ENCODE data around the gene HSFX3. TPM values are rescaled to one million over a fixed set of nuclear protein-coding genes. Genes with fewer than 3 reads are reported as not detected.
"Not testable (repeated sequence)": the region's sequence is repeated elsewhere in the genome, so short reads cannot be mapped to it uniquely, and the experiment has no call there.

The HSFX3 gene
- total RNA-seq, 2 donors from 2014 or later: not detected

DNA sequence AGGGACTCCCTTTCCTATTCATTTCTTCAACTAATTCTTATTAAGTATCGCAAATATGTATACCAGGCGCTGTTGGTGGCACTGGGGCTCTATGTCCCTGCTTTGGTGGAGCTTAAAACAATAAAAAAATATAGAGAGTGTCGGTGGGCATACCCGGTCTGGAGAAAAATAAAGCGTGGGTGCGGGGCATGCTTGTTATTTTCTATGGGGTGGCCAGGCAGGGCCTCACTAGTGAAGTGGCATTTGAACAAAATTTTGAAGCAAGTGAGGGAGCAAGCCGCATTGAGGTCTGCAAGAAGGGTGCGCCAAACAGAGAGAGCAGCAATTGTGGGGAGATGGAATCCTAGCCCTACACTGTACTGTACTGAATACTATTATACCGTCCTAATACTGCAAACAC is 44.1 kb downstream of the HSFX3 start:
- DNase-seq (ENCODE audit: low spot score in 2 of 2) (no peak), ATAC-seq (no peak)
- peaks cover 0 to 9% of the 10 kb centered on the region in 2 donors for H3K36me3 Mint-ChIP-seq
- peak overlapping the region; percentile 99 to 100 for H3K27ac Mint-ChIP-seq
- H3K9me3 Mint-ChIP-seq: no peaks in the 10 kb centered on the region

DNA sequence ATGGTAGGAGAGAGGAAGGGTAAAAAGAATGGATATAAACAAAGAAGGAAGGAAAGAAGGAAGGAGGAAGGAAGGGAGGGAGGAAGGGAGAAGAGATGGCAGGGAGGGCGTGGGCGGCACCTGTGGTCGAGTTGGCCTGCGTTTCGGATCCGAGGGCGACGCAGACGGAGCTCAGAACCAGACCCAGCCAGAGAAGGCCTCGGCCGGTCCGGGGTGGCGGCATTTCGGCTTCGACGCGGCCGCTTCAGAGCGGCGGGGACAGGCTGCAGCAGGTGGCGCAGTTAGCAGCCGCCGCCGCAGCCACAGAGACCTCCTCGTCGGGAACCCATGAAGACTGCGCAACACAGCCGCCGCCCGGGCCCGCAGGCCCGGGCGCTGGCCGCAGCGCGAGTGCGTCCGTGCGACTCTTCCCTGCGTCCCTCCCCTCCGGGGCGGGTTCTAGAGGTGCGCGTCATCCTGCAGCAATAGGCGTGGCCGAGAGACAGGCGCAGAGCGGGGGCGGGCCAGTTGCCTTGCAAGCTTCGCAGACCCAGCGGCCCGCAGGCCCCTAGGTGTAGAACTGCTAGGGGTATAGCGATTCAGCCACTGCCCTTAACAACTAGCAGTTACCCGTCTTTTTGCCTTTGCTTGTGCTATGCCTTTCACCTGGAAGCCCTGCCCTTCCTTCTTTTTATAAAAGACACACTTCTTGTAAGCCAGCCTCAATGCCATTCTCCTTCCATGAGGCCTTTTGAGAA is 44.6 kb downstream of the HSFX3 start, which contains the start of gene IDS:
IDS (minus strand) TSS at position 392 of the 737 bp plus-strand sequence; CDS start at position 223, 169 bp downstream.
- Mint-ChIP-seq H3K36me3 (peaks cover 5 to 9% of the 10 kb centered on the region in 2 donors), H3K9me3 (no peaks in the 10 kb centered on the region), H3K27ac (peak within 1 kb of the TSS; percentile 99 to 100)
- peak; percentile 75 for ATAC-seq
- DNase-seq (ENCODE audit: low spot score in 2 of 2): peak; percentile 78 to 82

DNA sequence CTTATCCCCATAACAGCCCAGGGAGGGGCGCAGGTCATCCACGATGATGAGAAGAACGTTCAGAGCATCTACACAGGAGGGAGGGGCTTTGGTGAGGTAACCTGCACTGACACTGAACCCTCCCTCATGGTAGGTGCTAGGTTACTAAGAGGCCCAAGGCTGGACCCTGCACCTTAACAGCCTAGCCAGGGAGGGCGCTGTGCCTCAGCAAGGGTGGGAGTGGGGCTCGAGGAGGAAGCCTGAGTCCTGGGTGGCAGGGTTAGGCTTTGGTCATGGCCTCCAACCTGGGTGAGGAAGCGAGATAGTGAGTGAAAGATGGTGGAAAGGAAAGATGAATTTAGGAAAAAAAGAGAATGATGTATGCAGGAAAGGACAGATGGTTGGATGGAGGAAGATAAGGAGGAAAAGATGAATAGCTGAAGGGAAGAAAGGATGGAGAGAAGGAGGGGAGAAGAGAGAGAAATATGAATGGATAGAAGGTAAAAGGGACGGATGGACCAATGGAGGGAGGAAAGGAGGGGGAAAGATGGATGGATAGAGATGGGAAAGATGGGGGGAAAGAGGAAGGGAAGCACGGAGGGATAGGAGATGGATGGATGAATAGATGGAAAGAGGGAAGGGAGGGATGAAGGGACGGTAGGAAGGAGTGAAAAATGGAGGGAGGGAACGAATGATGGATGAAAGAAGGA is 45.4 kb downstream of the HSFX3 start:
- DNase-seq (ENCODE audit: low spot score in 2 of 2) (peak; percentile 61 to 74), ATAC-seq (peak; percentile 36 to 69)
- Mint-ChIP-seq H3K27ac (peak overlapping the region; percentile 99 to 100), H3K36me3 (peaks cover 9% of the 10 kb centered on the region in 2 donors), H3K9me3 (no peaks in the 10 kb centered on the region)

DNA sequence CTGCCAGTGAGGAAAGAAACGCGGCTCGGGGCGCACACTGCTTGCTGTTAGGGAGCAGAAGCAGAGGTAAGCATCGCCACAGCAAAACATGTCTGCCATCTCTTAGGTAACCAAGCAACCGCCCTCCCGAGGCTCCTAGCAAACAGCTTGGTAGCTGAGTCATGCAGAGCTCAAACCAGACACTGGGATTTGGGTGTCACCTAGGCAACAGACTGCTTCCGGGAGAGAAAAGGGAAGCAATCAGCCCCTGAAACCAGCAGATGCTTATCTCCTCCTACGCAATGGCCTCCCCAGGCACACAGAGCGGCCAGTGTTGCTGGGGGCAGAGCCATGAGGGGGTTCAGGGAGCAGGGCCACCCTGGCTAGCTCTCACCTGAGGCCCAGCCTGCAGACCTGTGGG is 46.3 kb downstream of the HSFX3 start:
- ATAC-seq: peak; percentile 72 to 77
- H3K36me3 Mint-ChIP-seq, H3K9me3 Mint-ChIP-seq: not testable (repeated sequence)
- H3K27ac Mint-ChIP-seq: peak overlapping the region; percentile 44 to 99
- peak; percentile 43 to 76 for DNase-seq (ENCODE audit: low spot score in 2 of 2)

DNA sequence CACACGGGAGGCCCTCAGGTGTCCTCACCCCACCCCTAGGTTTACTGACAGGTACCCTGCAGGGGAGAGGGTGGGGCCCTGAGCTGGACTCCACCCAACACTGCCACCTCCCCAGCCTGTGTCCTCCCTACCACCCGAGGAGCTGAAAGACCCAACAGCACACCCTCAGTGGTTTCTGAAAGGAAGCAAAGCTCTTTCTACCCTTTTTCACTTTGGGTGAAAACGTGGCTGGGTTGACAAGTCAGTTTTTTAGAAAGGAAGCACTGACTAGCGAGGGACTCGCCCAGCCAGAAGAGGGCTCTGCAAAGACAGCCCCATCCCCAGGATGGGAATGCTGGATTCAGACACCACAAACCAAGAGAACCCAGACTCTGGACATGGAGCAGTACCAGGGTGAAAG is 46.8 kb downstream of the HSFX3 start:
- not testable (repeated sequence) for H3K9me3 Mint-ChIP-seq; ATAC-seq; H3K36me3 Mint-ChIP-seq; DNase-seq (ENCODE audit: low spot score in 2 of 2)
- peak overlapping the region; percentile 22 to 99 for H3K27ac Mint-ChIP-seq

DNA sequence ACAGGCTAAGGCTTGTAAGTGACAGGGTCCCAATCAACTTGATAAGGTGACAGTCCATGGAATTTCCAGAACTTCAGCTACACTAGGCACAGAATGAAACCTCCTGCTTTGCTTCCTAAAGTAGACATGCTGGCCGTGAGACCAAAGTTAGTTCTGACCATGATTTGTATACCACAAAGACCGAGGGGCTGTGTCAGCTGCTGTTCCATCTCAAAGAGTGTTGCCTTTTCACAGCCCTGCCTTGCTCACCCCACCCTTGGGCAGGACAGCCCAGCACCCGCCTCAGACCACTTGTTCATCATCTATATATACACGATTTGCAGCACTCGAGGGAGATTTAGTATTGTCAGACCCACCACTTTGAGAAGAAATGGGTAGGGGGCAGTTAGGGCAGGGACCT is 50.0 kb downstream of the HSFX3 start:
- no peak for ATAC-seq
- no peaks in the 10 kb centered on the region for H3K9me3 Mint-ChIP-seq
- peak overlapping the region in 1 of 2 donors; percentile 78 for H3K27ac Mint-ChIP-seq
- H3K36me3 Mint-ChIP-seq: peaks cover 9% of the 10 kb centered on the region in 2 donors
- DNase-seq (ENCODE audit: low spot score in 2 of 2): no peak

DNA sequence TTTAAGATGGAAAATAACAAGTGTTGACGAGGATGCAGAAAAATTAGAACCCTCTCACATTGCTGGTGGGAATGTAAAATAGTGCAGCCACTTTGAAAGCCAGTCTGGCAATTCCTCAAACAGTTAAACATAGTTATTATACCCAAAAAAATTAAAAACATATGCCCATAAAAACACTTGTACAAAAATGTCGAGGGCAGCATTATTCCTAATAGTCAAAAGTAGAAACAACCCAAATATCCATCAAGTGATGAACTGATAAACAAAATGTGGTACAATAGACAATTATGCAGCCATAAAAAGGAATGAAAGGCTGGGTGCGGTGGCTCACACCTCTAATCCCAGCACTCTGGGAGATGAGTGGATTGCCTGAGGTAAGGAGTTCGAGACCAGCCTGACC is 51.0 kb downstream of the HSFX3 start:
- H3K9me3 Mint-ChIP-seq: no peaks in the 10 kb centered on the region
- no peak for ATAC-seq

More for the DNA sequence above, 51.0 kb downstream of the HSFX3 start:
- no peak for DNase-seq (ENCODE audit: low spot score in 2 of 2)
- no peak overlapping the region for H3K27ac Mint-ChIP-seq
- H3K36me3 Mint-ChIP-seq: peaks cover 0 to 9% of the 10 kb centered on the region in 2 donors

Other genes with a start within 250 kb of the HSFX3 start
- gene IDS, start 44.6 kb downstream of the HSFX3 start, total RNA-seq: 10 to 100 TPM; 35.4 to 77.8 TPM
- 10 to 100 TPM; 13.6 to 50.9 TPM for gene EOLA1, start 8.9 kb downstream of the HSFX3 start, total RNA-seq
- gene MAGEA9B, start 37.5 kb upstream of the HSFX3 start, total RNA-seq: not detected
- gene HSFX2, start 45.4 kb upstream of the HSFX3 start, total RNA-seq: not detected
- gene TMEM185A, start 81.9 kb upstream of the HSFX3 start, total RNA-seq: 10 to 100 TPM in 1 of 2 donors, 1 to 10 TPM in 1; 9.0 to 21.5 TPM
- not detected for gene MAGEA11, start 162.1 kb upstream of the HSFX3 start, total RNA-seq
- gene HSFX1, start 224.1 kb upstream of the HSFX3 start, total RNA-seq: under 1 TPM; 0.11 to 0.72 TPM
- not detected for gene MAGEA9, start 232.0 kb upstream of the HSFX3 start, total RNA-seq